Stomach (tissue), 9 donors: ENCODE results near the gene WDR7. TPM values are rescaled to one million over a fixed set of nuclear protein-coding genes. Genes with fewer than 3 reads are reported as not detected.

ENCODE experiments used
- DNase-seq, 2 donors: peaks; one replicate each; pipeline versions ENCODE4 v3.0.0 to v3.0.0-alpha.2; 2013 to 2019
- H3K27ac ChIP-seq, 5 donors: fragments of 200-600 bp in 4 of 5; sonication (generic) in 4 of 5; one replicate each; pipeline ENCODE4 v1.5.1; 2013 to 2019; ENCODE audit warnings: mild to moderate bottlenecking in 1 of 5, moderate library complexity in 1 of 5
- H3K27me3 ChIP-seq, 3 donors: fragments of 200-600 bp; sonication (generic); one replicate each; pipeline ENCODE4 v1.5.1; 2017 to 2019; ENCODE audit warnings: mixed run types in 1 of 3
- H3K36me3 ChIP-seq, 4 donors: fragments of 200-600 bp; sonication (generic); 1 replicate in 3 of 4; 2 replicates in 1 of 4; pipeline ENCODE4 v1.5.1; 2016 to 2019
- H3K4me1 ChIP-seq, 4 donors: fragments of 200-600 bp; sonication (generic); one replicate each; pipeline ENCODE4 v1.5.1; 2016 to 2019
- H3K4me3 ChIP-seq, 4 donors: fragments of 200-600 bp; sonication (generic) in 3 of 4; one replicate each; pipeline ENCODE4 v1.5.1; 2016 to 2019; ENCODE audit warnings: mild to moderate bottlenecking in 1 of 4
- H3K9me3 ChIP-seq, 4 donors: fragments of 200-600 bp; sonication (generic); one replicate each; pipeline ENCODE4 v1.5.1; 2016 to 2019
- CTCF ChIP-seq, 7 experiments: fragments of 450-650 bp in 4 of 7; fragments of 200-600 bp in 3 of 7; sonication (generic) in 3 of 7; IDR thresholded peaks; one replicate each; pipeline ENCODE4 v1.5.1; 2016 to 2019; ENCODE audit warnings: antibody characterized with exemption in 7 of 7, control low read depth in 2 of 7, mild to moderate bottlenecking in 1 of 7
- EP300 ChIP-seq: sonication (generic); formaldehyde crosslinking; IDR thresholded peaks from one replicate; pipeline ENCODE4 v1.6.1; 2017; ENCODE audit warnings: antibody characterized with exemption
- POLR2A ChIP-seq, 4 donors: fragments of 450-650 bp; IDR thresholded peaks; one replicate each; pipeline ENCODE4 v1.6.1; 2016; ENCODE audit warnings: antibody characterized with exemption in 4 of 4, control low read depth in 2 of 4, mild to moderate bottlenecking in 1 of 4, moderate library complexity in 1 of 4
- POLR2AphosphoS5 ChIP-seq, 3 donors: sonication (generic); formaldehyde crosslinking; IDR thresholded peaks; one replicate each; pipeline ENCODE4 v1.6.1; 2016; ENCODE audit warnings: antibody characterized with exemption in 3 of 3
- WGBS, 5 donors: extraction: QIAGEN DNeasy Blood & Tissue Kit in 3 of 5; methylation state at CpG; one replicate each; pipeline versions ENCODE4 v1.1.5 to v1.1.7; 2013 to 2018; 5-methylcytosine and 5-hydroxymethylcytosine counted together
- intact Hi-C: fragments of 100-400 bp; cut with DNase I; formaldehyde crosslinking; loops from one replicate; pipeline ENCODE4 v1.15.1; 2023; ENCODE audit warnings: low total_unique reads
- polyA plus RNA-seq, 3 donors: library from polyadenylated mRNA; stranded (reverse); fragments of 200-250 nt; gene quantifications; one replicate each; pipeline ENCODE4 v1.2.3, GENCODE V29; 2013
- total RNA-seq, 5 donors: library from RNA; depleted of rRNA; stranded (reverse); fragments of >200 nt; gene quantifications; one replicate each; pipeline versions ENCODE4 v1.1.0 to v1.2.3, GENCODE V29; 2014 to 2016
- donor health status: healthy with polysubstance abuse.
- donor health status: Bipolar disorder and iron deficiency.
- donor health status: healthy.

The WDR7 gene
- total and polyA plus RNA-seq, 8 donors = 1.7 to 250 (median 47.2) TPM

- TF ChIP-seq EP300 (no peak), POLR2A (IDR thresholded peaks at IDR 0.05) (no peak), CTCF (IDR thresholded peaks at IDR 0.05) (no peak), POLR2AphosphoS5 (IDR thresholded peaks at IDR 0.05) (no peak)
- WGBS, 5 donors = 87 to 100% (median 90%) methylated on average over 1 of the region's 1 CpG
- intact Hi-C loops = no loop called here
Observed at GRCh38 chr18:56741685-56742084, 90.5 kb downstream of the WDR7 start.

GRCh38 chr18:56743115-56743514 is 92.0 kb downstream of the WDR7 start:
- no peak for DNase-seq
- Histone ChIP-seq H3K27me3 (no peaks in the 10 kb centered on the region), H3K4me1 (no peaks in the 10 kb centered on the region), H3K9me3 (no peaks in the 10 kb centered on the region), H3K4me3 (no peak overlapping the region), H3K27ac (no peak overlapping the region), H3K36me3 (no peaks in the 10 kb centered on the region)
- TF ChIP-seq POLR2A (IDR thresholded peaks at IDR 0.05) (no peak), CTCF (IDR thresholded peaks at IDR 0.05) (no peak), EP300 (no peak)
- intact Hi-C loops = no loop called here
- 88 to 92% (median 90%) methylated on average over 4 of the region's 4 CpGs for WGBS, 5 donors

More at GRCh38 chr18:56741685-56742084, 90.5 kb downstream of the WDR7 start:
- Histone ChIP-seq H3K36me3 (no peaks in the 10 kb centered on the region), H3K27me3 (no peaks in the 10 kb centered on the region), H3K4me1 (no peaks in the 10 kb centered on the region), H3K4me3 (no peak overlapping the region), H3K9me3 (no peaks in the 10 kb centered on the region), H3K27ac (no peak overlapping the region)
- DNase-seq = no peak

- H3K4me3 ChIP-seq = no peak overlapping the region
- H3K27me3 ChIP-seq = no peaks in the 10 kb centered on the region
- TF ChIP-seq CTCF (IDR thresholded peaks at IDR 0.05) = no peak
- TF ChIP-seq POLR2AphosphoS5 (IDR thresholded peaks at IDR 0.05) = no peak
- TF ChIP-seq EP300 = no peak
- intact Hi-C loops = no loop called here
- DNase-seq = no peak
- H3K36me3 ChIP-seq = peaks cover 0 to 10% (median 5%) of the 10 kb centered on the region in 4 donors
- no peak overlapping the region for H3K27ac ChIP-seq
- no peaks in the 10 kb centered on the region for H3K9me3 ChIP-seq
- H3K4me1 ChIP-seq = no peaks in the 10 kb centered on the region
- 87 to 100% (median 97%) methylated on average over 1 of the region's 1 CpG for WGBS, 5 donors
Observed at GRCh38 chr18:56747032-56747658, 96.0 kb downstream of the WDR7 start.

- H3K4me1 ChIP-seq = no peaks in the 10 kb centered on the region
- intact Hi-C loops = no loop called here
- H3K9me3 ChIP-seq = no peaks in the 10 kb centered on the region
- no peak overlapping the region for H3K4me3 ChIP-seq
- DNase-seq = peak in 1 of 2 donors; percentile 7
- no peak overlapping the region for H3K27ac ChIP-seq
- peaks cover 0 to 10% (median 5%) of the 10 kb centered on the region in 4 donors for H3K36me3 ChIP-seq
- no peak for TF ChIP-seq POLR2A (IDR thresholded peaks at IDR 0.05)
- no peak for TF ChIP-seq CTCF (IDR thresholded peaks at IDR 0.05)
- no peak for TF ChIP-seq POLR2AphosphoS5 (IDR thresholded peaks at IDR 0.05)
- no peak for TF ChIP-seq EP300
- H3K27me3 ChIP-seq = no peaks in the 10 kb centered on the region
Observed at GRCh38 chr18:56747857-56748256, 96.7 kb downstream of the WDR7 start.
